GM23338 (cell line): ENCODE data around the gene SCO2. TPM values are rescaled to one million over a fixed set of nuclear protein-coding genes. Genes with fewer than 3 reads are reported as not detected.

ENCODE experiments used
- ATAC-seq: fragments of 200-7000 bp; cut with Tn5 transposase; 3 replicates; pipeline ENCODE4 v1.9.1; 2020
- DNase-seq: peaks from one replicate; pipeline ENCODE4 v3.0.0-alpha.2; 2015; ENCODE audit warnings: low spot score
- H2AFZ ChIP-seq: fragments of 200-600 bp; sonication (generic); 2 replicates; pipeline ENCODE4 v1.8.0; 2016; ENCODE audit warnings: antibody characterized with exemption, mild to moderate bottlenecking, moderate library complexity
- H3F3A ChIP-seq: fragments of 200-600 bp; sonication (generic); replicated peaks from 2 replicates; pipeline ENCODE4 v1.8.0; 2017; ENCODE audit warnings: antibody characterized with exemption, mixed run types, low read depth
- H3K27ac ChIP-seq: fragments of 200-600 bp; sonication (generic); 2 replicates; pipeline ENCODE4 v1.6.1; 2016; ENCODE audit warnings: low read depth
- H3K27me3 ChIP-seq: fragments of 200-600 bp; sonication (generic); 2 replicates; pipeline ENCODE4 v1.8.0; 2016; ENCODE audit warnings: mild to moderate bottlenecking, mixed run types, moderate library complexity; ENCODE audit not compliant: insufficient read depth
- H3K36me3 ChIP-seq: fragments of 200-600 bp; sonication (generic); 2 replicates; pipeline ENCODE4 v1.8.0; 2016; ENCODE audit warnings: mild to moderate bottlenecking; ENCODE audit not compliant: insufficient read depth
- H3K4me1 ChIP-seq: fragments of 200-600 bp; sonication (generic); 2 replicates; pipeline ENCODE4 v1.8.0; 2016; ENCODE audit warnings: mild to moderate bottlenecking, moderate library complexity; ENCODE audit not compliant: insufficient read depth
- H3K4me2 ChIP-seq: fragments of 200-600 bp; sonication (generic); 2 replicates; pipeline ENCODE4 v1.7.1; 2017; ENCODE audit warnings: mixed run types
- H3K4me3 ChIP-seq: fragments of 200-600 bp; sonication (generic); 2 replicates; pipeline ENCODE4 v1.6.1; 2016; ENCODE audit warnings: mixed run types
- H3K79me2 ChIP-seq: fragments of 200-600 bp; sonication (generic); replicated peaks from 2 replicates; pipeline ENCODE4 v1.8.0; 2017; ENCODE audit warnings: mild to moderate bottlenecking; ENCODE audit not compliant: insufficient read depth
- H3K9me2 ChIP-seq: fragments of 200-600 bp; sonication (generic); 2 replicates; pipeline ENCODE4 v1.8.0; 2017; ENCODE audit not compliant: insufficient read depth
- H4K20me1 ChIP-seq: fragments of 200-600 bp; sonication (generic); replicated peaks from 2 replicates; pipeline ENCODE4 v1.8.0; 2017; ENCODE audit warnings: mild to moderate bottlenecking; ENCODE audit not compliant: insufficient read depth
- H3K27ac Mint-ChIP-seq: 2 replicates; pipeline ENCODE4 v1.8.0; 2020; ENCODE audit warnings: inconsistent platforms, mild to moderate bottlenecking, moderate library complexity, mixed read lengths
- H3K27me3 Mint-ChIP-seq: 3 replicates; pipeline ENCODE4 v1.8.0; 2022; ENCODE audit warnings: low read depth, mild to moderate bottlenecking, moderate library complexity, mixed read lengths, inconsistent platforms; ENCODE audit not compliant: insufficient read depth, poor library complexity
- H3K36me3 Mint-ChIP-seq: 3 replicates; pipeline ENCODE4 v1.8.0; 2021; ENCODE audit warnings: low read depth, mild to moderate bottlenecking, inconsistent platforms, moderate library complexity, mixed read lengths
- H3K4me1 Mint-ChIP-seq: 3 replicates; pipeline ENCODE4 v1.8.0; 2020; ENCODE audit warnings: mild to moderate bottlenecking, inconsistent platforms, mixed read lengths
- H3K4me3 Mint-ChIP-seq: 3 replicates; pipeline ENCODE4 v1.8.0; 2021; ENCODE audit warnings: moderate library complexity, mild to moderate bottlenecking, inconsistent platforms, mixed read lengths
- H3K9me3 Mint-ChIP-seq: 3 replicates; pipeline ENCODE4 v1.8.0; 2020; ENCODE audit warnings: moderate library complexity, mild to moderate bottlenecking, inconsistent platforms, mixed read lengths
- CREB1 ChIP-seq: fragments of 250-450 bp; sonication (Bioruptor Pico); IDR thresholded peaks from 2 replicates; pipeline ENCODE4 v1.5.0; 2020; ENCODE audit warnings: low read depth, mild to moderate bottlenecking, moderate library complexity
- EZH2 ChIP-seq: fragments of 200-600 bp; sonication (generic); IDR thresholded peaks from one replicate; pipeline ENCODE4 v1.8.0; 2017; ENCODE audit warnings: antibody characterized with exemption, mild to moderate bottlenecking, low read depth; ENCODE audit not compliant: unreplicated experiment
- EZH2phosphoT487 ChIP-seq: fragments of 200-600 bp; sonication (generic); IDR thresholded peaks from one replicate; pipeline ENCODE4 v1.8.1; 2018; ENCODE audit warnings: antibody characterized with exemption; ENCODE audit not compliant: unreplicated experiment
- JUNB ChIP-seq: IDR thresholded peaks from one replicate; pipeline ENCODE4 v1.6.1; 2016; ENCODE audit warnings: antibody characterized with exemption; ENCODE audit not compliant: unreplicated experiment
- NANOG ChIP-seq: IDR thresholded peaks from 2 replicates; pipeline ENCODE4 v1.6.1; 2016; ENCODE audit warnings: antibody characterized with exemption, borderline replicate concordance
- POLR2AphosphoS5 ChIP-seq: IDR thresholded peaks from 2 replicates; pipeline ENCODE4 v1.6.1; 2016; ENCODE audit warnings: antibody characterized with exemption, low read depth
- STAT1 ChIP-seq: IDR thresholded peaks from one replicate; pipeline ENCODE4 v1.6.1; 2016; ENCODE audit warnings: antibody characterized with exemption; ENCODE audit not compliant: unreplicated experiment
- ZNF114 ChIP-seq: fragments of 250-450 bp; sonication (Bioruptor Pico); IDR thresholded peaks from 2 replicates; pipeline ENCODE4 v1.5.0; 2020; ENCODE audit warnings: mild to moderate bottlenecking, moderate library complexity
- ZNF331 ChIP-seq: fragments of 250-450 bp; sonication (Bioruptor Pico); IDR thresholded peaks from 2 replicates; pipeline ENCODE4 v1.5.0; 2020; ENCODE audit warnings: low read depth, mild to moderate bottlenecking, moderate library complexity
- polyA plus RNA-seq: library from polyadenylated mRNA; unstranded; fragments of >200 nt; fragmentation: Nextera tagmentation; extraction: Ambion mirVana; gene quantifications from 2 replicates; pipeline ENCODE4 v1.2.1, GENCODE V29; 2016
- total RNA-seq: library from RNA; depleted of rRNA; stranded (reverse); fragments of >200 nt; shearing (Covaris generic); gene quantifications from 2 replicates; pipeline ENCODE4 v1.2.3, GENCODE V29; 2014
- TF ChIP-seq, protein P1 (sequence below): IDR thresholded peaks from one replicate; pipeline ENCODE4 v1.6.1; 2018; ENCODE audit warnings: antibody characterized with exemption; ENCODE audit not compliant: unreplicated experiment
- TF ChIP-seq, protein P2 (sequence below): fragments of 250-450 bp; sonication (Bioruptor Pico); IDR thresholded peaks from 2 replicates; pipeline ENCODE4 v1.5.0; 2020; ENCODE audit warnings: mild to moderate bottlenecking, moderate library complexity
- TF ChIP-seq, protein P3 (sequence below): IDR thresholded peaks from 2 replicates; pipeline ENCODE4 v1.6.1; 2016; ENCODE audit warnings: antibody characterized with exemption
- TF ChIP-seq, protein P4 (sequence below), 2 experiments: fragments of 200-600 bp in 1 of 2; sonication (generic) in 1 of 2; conservative IDR thresholded peaks; 2 replicates each; pipeline versions ENCODE4 v1.5.1 to v1.6.1; 2016 to 2017; ENCODE audit warnings: antibody characterized with exemption in 2 of 2, low read depth in 2 of 2, mild to moderate bottlenecking in 2 of 2, moderate library complexity in 1 of 2

SCO2 gene
- total and polyA plus RNA-seq, 2 experiments from 2014 or later = 2.6 to 4.9 TPM

DNA sequence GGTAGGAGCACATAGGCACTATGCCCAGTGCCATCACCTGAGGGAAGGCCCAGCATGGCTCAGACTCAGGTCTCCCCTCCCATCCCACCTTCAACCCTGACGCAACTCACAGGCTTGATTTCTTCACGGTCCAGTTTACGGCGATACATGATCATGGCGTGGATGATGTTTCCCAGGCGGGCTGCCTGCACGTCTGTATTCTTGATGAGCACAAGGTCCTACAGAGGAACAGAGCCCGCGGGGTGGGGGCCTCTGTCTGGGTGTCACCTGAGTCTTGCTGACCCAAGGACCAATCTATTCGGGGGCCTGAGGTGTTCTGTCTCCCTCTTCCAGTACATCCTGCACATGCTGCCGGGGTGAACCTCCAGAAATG is 49.0 kb upstream of the SCO2 start:
- no peak overlapping the region for H3K4me3 ChIP-seq
- H3F3A ChIP-seq = no peaks in the 10 kb centered on the region; the same call in 1 of the 2 replicates
- Mint-ChIP-seq H3K4me3 (no peak overlapping the region), H3K27ac (no peak overlapping the region), H3K4me1 (no peaks in the 10 kb centered on the region), H3K27me3 (peaks cover 7% of the 10 kb centered on the region), H3K36me3 (peaks cover 36% of the 10 kb centered on the region), H3K9me3 (no peaks in the 10 kb centered on the region)
- H3K79me2 ChIP-seq = no peaks in the 10 kb centered on the region
- no peak for DNase-seq
- no peaks in the 10 kb centered on the region for H3K27me3 ChIP-seq
- no peak overlapping the region for H3K27ac ChIP-seq
- H3K36me3 ChIP-seq = no peaks in the 10 kb centered on the region
- H3K4me2 ChIP-seq = no peak overlapping the region
- H4K20me1 ChIP-seq = no peaks in the 10 kb centered on the region; the same call in 1 of the 2 replicates
- TF ChIP-seq ZNF331 (CRISPR knock-in tag) (no peak), ZNF114 (CRISPR knock-in tag) (no peak), NANOG (no peak), POLR2AphosphoS5 (no peak), EZH2phosphoT487 (no peak), JUNB (no peak), STAT1 (no peak), CREB1 (CRISPR knock-in tag) (no peak), EZH2 (no peak)
- TF ChIP-seq, protein P1, sequence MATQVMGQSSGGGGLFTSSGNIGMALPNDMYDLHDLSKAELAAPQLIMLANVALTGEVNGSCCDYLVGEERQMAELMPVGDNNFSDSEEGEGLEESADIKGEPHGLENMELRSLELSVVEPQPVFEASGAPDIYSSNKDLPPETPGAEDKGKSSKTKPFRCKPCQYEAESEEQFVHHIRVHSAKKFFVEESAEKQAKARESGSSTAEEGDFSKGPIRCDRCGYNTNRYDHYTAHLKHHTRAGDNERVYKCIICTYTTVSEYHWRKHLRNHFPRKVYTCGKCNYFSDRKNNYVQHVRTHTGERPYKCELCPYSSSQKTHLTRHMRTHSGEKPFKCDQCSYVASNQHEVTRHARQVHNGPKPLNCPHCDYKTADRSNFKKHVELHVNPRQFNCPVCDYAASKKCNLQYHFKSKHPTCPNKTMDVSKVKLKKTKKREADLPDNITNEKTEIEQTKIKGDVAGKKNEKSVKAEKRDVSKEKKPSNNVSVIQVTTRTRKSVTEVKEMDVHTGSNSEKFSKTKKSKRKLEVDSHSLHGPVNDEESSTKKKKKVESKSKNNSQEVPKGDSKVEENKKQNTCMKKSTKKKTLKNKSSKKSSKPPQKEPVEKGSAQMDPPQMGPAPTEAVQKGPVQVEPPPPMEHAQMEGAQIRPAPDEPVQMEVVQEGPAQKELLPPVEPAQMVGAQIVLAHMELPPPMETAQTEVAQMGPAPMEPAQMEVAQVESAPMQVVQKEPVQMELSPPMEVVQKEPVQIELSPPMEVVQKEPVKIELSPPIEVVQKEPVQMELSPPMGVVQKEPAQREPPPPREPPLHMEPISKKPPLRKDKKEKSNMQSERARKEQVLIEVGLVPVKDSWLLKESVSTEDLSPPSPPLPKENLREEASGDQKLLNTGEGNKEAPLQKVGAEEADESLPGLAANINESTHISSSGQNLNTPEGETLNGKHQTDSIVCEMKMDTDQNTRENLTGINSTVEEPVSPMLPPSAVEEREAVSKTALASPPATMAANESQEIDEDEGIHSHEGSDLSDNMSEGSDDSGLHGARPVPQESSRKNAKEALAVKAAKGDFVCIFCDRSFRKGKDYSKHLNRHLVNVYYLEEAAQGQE = no peak
- TF ChIP-seq, protein P2, sequence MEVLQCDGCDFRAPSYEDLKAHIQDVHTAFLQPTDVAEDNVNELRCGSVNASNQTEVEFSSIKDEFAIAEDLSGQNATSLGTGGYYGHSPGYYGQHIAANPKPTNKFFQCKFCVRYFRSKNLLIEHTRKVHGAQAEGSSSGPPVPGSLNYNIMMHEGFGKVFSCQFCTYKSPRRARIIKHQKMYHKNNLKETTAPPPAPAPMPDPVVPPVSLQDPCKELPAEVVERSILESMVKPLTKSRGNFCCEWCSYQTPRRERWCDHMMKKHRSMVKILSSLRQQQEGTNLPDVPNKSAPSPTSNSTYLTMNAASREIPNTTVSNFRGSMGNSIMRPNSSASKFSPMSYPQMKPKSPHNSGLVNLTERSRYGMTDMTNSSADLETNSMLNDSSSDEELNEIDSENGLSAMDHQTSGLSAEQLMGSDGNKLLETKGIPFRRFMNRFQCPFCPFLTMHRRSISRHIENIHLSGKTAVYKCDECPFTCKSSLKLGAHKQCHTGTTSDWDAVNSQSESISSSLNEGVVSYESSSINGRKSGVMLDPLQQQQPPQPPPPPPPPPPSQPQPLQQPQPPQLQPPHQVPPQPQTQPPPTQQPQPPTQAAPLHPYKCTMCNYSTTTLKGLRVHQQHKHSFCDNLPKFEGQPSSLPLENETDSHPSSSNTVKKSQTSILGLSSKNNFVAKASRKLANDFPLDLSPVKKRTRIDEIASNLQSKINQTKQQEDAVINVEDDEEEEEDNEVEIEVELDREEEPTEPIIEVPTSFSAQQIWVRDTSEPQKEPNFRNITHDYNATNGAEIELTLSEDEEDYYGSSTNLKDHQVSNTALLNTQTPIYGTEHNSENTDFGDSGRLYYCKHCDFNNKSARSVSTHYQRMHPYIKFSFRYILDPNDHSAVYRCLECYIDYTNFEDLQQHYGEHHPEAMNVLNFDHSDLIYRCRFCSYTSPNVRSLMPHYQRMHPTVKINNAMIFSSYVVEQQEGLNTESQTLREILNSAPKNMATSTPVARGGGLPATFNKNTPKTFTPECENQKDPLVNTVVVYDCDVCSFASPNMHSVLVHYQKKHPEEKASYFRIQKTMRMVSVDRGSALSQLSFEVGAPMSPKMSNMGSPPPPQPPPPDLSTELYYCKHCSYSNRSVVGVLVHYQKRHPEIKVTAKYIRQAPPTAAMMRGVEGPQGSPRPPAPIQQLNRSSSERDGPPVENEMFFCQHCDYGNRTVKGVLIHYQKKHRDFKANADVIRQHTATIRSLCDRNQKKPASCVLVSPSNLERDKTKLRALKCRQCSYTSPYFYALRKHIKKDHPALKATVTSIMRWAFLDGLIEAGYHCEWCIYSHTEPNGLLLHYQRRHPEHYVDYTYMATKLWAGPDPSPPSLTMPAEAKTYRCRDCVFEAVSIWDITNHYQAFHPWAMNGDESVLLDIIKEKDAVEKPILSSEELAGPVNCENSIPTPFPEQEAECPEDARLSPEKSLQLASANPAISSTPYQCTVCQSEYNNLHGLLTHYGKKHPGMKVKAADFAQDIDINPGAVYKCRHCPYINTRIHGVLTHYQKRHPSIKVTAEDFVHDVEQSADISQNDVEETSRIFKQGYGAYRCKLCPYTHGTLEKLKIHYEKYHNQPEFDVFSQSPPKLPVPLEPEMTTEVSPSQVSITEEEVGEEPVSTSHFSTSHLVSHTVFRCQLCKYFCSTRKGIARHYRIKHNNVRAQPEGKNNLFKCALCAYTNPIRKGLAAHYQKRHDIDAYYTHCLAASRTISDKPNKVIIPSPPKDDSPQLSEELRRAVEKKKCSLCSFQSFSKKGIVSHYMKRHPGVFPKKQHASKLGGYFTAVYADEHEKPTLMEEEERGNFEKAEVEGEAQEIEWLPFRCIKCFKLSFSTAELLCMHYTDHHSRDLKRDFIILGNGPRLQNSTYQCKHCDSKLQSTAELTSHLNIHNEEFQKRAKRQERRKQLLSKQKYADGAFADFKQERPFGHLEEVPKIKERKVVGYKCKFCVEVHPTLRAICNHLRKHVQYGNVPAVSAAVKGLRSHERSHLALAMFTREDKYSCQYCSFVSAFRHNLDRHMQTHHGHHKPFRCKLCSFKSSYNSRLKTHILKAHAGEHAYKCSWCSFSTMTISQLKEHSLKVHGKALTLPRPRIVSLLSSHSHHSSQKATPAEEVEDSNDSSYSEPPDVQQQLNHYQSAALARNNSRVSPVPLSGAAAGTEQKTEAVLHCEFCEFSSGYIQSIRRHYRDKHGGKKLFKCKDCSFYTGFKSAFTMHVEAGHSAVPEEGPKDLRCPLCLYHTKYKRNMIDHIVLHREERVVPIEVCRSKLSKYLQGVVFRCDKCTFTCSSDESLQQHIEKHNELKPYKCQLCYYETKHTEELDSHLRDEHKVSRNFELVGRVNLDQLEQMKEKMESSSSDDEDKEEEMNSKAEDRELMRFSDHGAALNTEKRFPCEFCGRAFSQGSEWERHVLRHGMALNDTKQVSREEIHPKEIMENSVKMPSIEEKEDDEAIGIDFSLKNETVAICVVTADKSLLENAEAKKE = no peak
- TF ChIP-seq, protein P3, sequence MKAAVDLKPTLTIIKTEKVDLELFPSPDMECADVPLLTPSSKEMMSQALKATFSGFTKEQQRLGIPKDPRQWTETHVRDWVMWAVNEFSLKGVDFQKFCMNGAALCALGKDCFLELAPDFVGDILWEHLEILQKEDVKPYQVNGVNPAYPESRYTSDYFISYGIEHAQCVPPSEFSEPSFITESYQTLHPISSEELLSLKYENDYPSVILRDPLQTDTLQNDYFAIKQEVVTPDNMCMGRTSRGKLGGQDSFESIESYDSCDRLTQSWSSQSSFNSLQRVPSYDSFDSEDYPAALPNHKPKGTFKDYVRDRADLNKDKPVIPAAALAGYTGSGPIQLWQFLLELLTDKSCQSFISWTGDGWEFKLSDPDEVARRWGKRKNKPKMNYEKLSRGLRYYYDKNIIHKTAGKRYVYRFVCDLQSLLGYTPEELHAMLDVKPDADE = no peak
- TF ChIP-seq, protein P4, sequence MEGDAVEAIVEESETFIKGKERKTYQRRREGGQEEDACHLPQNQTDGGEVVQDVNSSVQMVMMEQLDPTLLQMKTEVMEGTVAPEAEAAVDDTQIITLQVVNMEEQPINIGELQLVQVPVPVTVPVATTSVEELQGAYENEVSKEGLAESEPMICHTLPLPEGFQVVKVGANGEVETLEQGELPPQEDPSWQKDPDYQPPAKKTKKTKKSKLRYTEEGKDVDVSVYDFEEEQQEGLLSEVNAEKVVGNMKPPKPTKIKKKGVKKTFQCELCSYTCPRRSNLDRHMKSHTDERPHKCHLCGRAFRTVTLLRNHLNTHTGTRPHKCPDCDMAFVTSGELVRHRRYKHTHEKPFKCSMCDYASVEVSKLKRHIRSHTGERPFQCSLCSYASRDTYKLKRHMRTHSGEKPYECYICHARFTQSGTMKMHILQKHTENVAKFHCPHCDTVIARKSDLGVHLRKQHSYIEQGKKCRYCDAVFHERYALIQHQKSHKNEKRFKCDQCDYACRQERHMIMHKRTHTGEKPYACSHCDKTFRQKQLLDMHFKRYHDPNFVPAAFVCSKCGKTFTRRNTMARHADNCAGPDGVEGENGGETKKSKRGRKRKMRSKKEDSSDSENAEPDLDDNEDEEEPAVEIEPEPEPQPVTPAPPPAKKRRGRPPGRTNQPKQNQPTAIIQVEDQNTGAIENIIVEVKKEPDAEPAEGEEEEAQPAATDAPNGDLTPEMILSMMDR (conservative IDR thresholded peaks at IDR 0.05; ENCODE audit: low read depth in 2 of 2) = no peak
- ATAC-seq = no peak
- H3K4me1 ChIP-seq = no peaks in the 10 kb centered on the region
- H2AFZ ChIP-seq = no peak overlapping the region
- H3K9me2 ChIP-seq = no peaks in the 10 kb centered on the region
